ENCODE data around the gene FOXQ1.

DNA sequence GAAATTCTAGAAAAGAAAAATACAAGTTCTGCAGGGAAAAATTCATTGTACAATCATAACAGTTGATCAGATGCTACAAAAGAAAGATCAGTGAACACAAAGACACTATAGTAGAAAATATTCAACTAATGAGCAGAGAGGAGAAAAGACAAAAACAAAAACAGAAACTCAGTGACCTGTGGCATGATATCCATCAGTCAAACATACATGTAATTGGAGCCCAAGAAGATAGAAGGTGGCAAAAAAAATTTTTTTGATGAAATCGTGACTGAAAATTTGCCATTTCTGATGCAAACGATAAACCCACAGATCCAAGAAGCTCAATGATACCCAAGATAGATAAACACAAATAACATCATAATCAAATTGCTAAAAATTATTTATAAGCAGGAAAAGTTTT, 13.1 kb upstream of the FOXQ1 start:
- no peak for TF ChIP-seq CTCF (IDR thresholded peaks at IDR 0.05; ENCODE audit: low read depth, low read length, missing input control)
- no peak for TF ChIP-seq MAX (IDR thresholded peaks at IDR 0.05)
- no peak for TF ChIP-seq EGR1 (IDR thresholded peaks at IDR 0.05; ENCODE audit: low read depth in 2 of 2)
